ENCODE measurements around the gene UTP4.

GRCh38 chr16:69195369-69196029, 63.0 kb downstream of the UTP4 start:
- no peak for TF ChIP-seq CTCF (IDR thresholded peaks at IDR 0.05; ENCODE audit: low read depth, low read length, poor library complexity, severe bottlenecking)
- TF ChIP-seq EZH2phosphoT487 (IDR thresholded peaks at IDR 0.05; ENCODE audit: borderline replicate concordance, low read length): no peak
